GM10248 (cell line): Measurements from ENCODE around the gene LDHAL6B.

Experiments used
- CTCF ChIA-PET: fragments of 300-600 bp; sonication (Branson Sonifier 250); formaldehyde crosslinking; extraction: SDS; loops from one replicate; lab custom pipeline; 2021; ENCODE audit warnings: antibody characterized with exemption; lab: Yijun Ruan, JAX
- POLR2A ChIA-PET: fragments of 350-650 bp; sonication (Branson Sonifier 250); formaldehyde crosslinking; extraction: SDS; loops from one replicate; lab custom pipeline; 2020; ENCODE audit warnings: antibody characterized with exemption; lab: Yijun Ruan, JAX
- DNase-seq: peaks from one replicate; pipeline ENCODE4 v3.0.0; 2012; ENCODE audit errors: extremely low spot score
- CTCF ChIP-seq: IDR thresholded peaks from 2 replicates; pipeline ENCODE4 v1.5.1; 2012; ENCODE audit warnings: mild to moderate bottlenecking, low read depth; ENCODE audit errors: extremely low read depth, missing control alignments, control extremely low read depth

LDHAL6B gene

GRCh38 chr15:59222906-59223550 lies 16.4 kb downstream of the LDHAL6B start:
- POLR2A ChIA-PET, result interaction anchor here (0.7 kb wide), 1 partner anchor 198 kb away, joined by 3 read pairs; no protein-coding TSS in a partner anchor
- DNase-seq, result no peak
- CTCF ChIA-PET, result interaction anchor here (0.8 to 4.0 kb wide), 6 partner anchors 9 to 310 kb away, joined by 3 to 13 read pairs (median 3); no protein-coding TSS in a partner anchor
- TF ChIP-seq CTCF, result no peak

- no peak for TF ChIP-seq CTCF
- CTCF ChIA-PET, result interaction anchor here (1.1 to 4.0 kb wide), 7 partner anchors 10 to 309 kb away, joined by 3 to 13 read pairs (median 3); partner anchors contain the start of gene MYO1E
- no peak for DNase-seq
- POLR2A ChIA-PET, result no interaction called here
Measured at GRCh38 chr15:59223736-59224135, 17.1 kb downstream of the LDHAL6B start.

GRCh38 chr15:59224474-59224873 lies 17.8 kb downstream of the LDHAL6B start:
- no peak for DNase-seq
- POLR2A ChIA-PET, result no interaction called here
- CTCF ChIA-PET, result interaction anchor here (1.1 to 4.0 kb wide), 6 partner anchors 9 to 148 kb away, joined by 3 to 13 read pairs (median 3); partner anchors contain the start of gene MYO1E
- TF ChIP-seq CTCF, result no peak

- CTCF ChIA-PET, result no interaction called here
- POLR2A ChIA-PET, result no interaction called here
Measured at GRCh38 chr15:59227021-59227420, 20.4 kb downstream of the LDHAL6B start.

GRCh38 chr15:59229015-59229414 lies 22.4 kb downstream of the LDHAL6B start:
- POLR2A ChIA-PET, result no interaction called here
- no peak for TF ChIP-seq CTCF
- no peak for DNase-seq
- CTCF ChIA-PET, result no interaction called here

More at GRCh38 chr15:59227021-59227420, 20.4 kb downstream of the LDHAL6B start:
- no peak for DNase-seq
- TF ChIP-seq CTCF, result no peak

GRCh38 chr15:59229453-59229852 lies 22.8 kb downstream of the LDHAL6B start:
- TF ChIP-seq CTCF, result no peak
- ChIA-PET POLR2A (no interaction called here), CTCF (no interaction called here)
- no peak for DNase-seq
